SU-DHL-6 (cell line): Measurements from ENCODE around the gene FBXO42.

ENCODE experiments used
- H2AFZ ChIP-seq: fragments of 200-600 bp; sonication (generic); 2 replicates; pipeline ENCODE4 v1.6.1; 2014; ENCODE audit warnings: low read depth, mild to moderate bottlenecking, moderate library complexity, mixed read lengths, antibody characterized with exemption, low read length; ENCODE audit not compliant: severe bottlenecking
- H3F3A ChIP-seq: fragments of 200-600 bp; shearing (Covaris generic); 2 replicates; pipeline ENCODE4 v1.6.0; 2016; ENCODE audit warnings: antibody characterized with exemption, mild to moderate bottlenecking; ENCODE audit not compliant: insufficient read depth
- H3K27ac ChIP-seq: fragments of 200-600 bp; sonication (generic); 2 replicates; pipeline ENCODE4 v1.5.1; 2016; ENCODE audit warnings: low read depth, mild to moderate bottlenecking, low read length, moderate library complexity, mixed read lengths
- H3K27me3 ChIP-seq: fragments of 200-600 bp; sonication (generic), shearing (Covaris generic); 2 replicates; pipeline ENCODE4 v1.6.0; 2014; ENCODE audit warnings: mild to moderate bottlenecking, low read length
- H3K36me3 ChIP-seq: fragments of 200-600 bp; sonication (generic); 2 replicates; pipeline ENCODE4 v1.6.1; 2014; ENCODE audit warnings: mild to moderate bottlenecking, low read length, mixed read lengths
- H3K4me2 ChIP-seq: fragments of 300-600, 200-600 bp; shearing (Covaris generic), sonication (generic); 2 replicates; pipeline ENCODE4 v1.6.0; 2014; ENCODE audit warnings: low read length, low read depth, mild to moderate bottlenecking; ENCODE audit not compliant: poor library complexity, severe bottlenecking
- H3K4me3 ChIP-seq: fragments of 200-600 bp; sonication (generic); 2 replicates; pipeline ENCODE4 v1.5.1; 2014; ENCODE audit warnings: antibody characterized with exemption, low read length, mild to moderate bottlenecking, mixed read lengths; ENCODE audit not compliant: insufficient read depth, poor library complexity, severe bottlenecking
- H3K79me2 ChIP-seq: fragments of 200-600 bp; sonication (generic); 2 replicates; pipeline ENCODE4 v1.6.1; 2014; ENCODE audit warnings: mild to moderate bottlenecking, low read length, moderate library complexity; ENCODE audit not compliant: insufficient read depth
- H3K9ac ChIP-seq: fragments of 200-600 bp; sonication (generic); 2 replicates; pipeline ENCODE4 v1.7.0; 2014; ENCODE audit warnings: mild to moderate bottlenecking, low read length
- H3K9me2 ChIP-seq: fragments of 200-600 bp; sonication (generic); replicated peaks from 2 replicates; pipeline ENCODE4 v1.6.1; 2014; ENCODE audit warnings: low read length; ENCODE audit not compliant: insufficient read depth
- H3K9me3 ChIP-seq: fragments of 200-600 bp; sonication (generic); 2 replicates; pipeline ENCODE4 v1.6.1; 2014; ENCODE audit warnings: low read length, mixed read lengths; ENCODE audit not compliant: insufficient read depth
- H4K20me1 ChIP-seq: fragments of 200-600 bp; sonication (generic); 2 replicates; pipeline ENCODE4 v1.6.1; 2014; ENCODE audit warnings: low read depth, mild to moderate bottlenecking, antibody characterized with exemption, low read length, moderate library complexity, mixed read lengths
- CTCF ChIP-seq: fragments of 200-600 bp; sonication (generic); IDR thresholded peaks from one replicate; pipeline ENCODE4 v1.5.1; 2017; ENCODE audit warnings: antibody characterized with exemption, mild to moderate bottlenecking, low read length, moderate library complexity; ENCODE audit not compliant: insufficient read depth, poor library complexity, severe bottlenecking
- EZH2phosphoT487 ChIP-seq: fragments of 200-600 bp; sonication (generic), shearing (Covaris generic); conservative IDR thresholded peaks from 2 replicates; pipeline ENCODE4 v1.6.1; 2018; ENCODE audit warnings: mild to moderate bottlenecking, antibody characterized with exemption, low read length, moderate library complexity, mixed read lengths

FBXO42 gene

DNA sequence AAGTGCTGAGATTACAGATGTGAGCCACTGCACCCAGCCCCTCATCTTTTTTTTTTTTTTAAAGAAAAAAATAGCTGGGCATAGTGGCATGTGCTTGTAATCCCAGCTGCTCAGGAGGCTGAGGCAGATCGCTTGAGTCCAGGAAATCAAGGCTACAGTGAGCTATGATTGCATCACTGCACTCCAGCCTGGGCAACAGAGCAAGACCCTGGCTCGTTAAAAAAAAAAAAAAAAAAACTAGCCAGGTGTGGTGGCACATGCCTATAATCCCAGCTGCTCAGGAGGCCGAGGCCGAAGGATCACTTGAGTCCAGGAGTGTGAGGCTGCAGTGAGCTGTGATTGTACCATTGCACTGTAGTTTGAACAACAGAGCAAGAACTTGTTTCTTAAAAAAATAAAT, 28.6 kb upstream of the FBXO42 start:
- H3K27ac ChIP-seq, result no peak overlapping the region
- H2AFZ ChIP-seq, result no peak overlapping the region
- H3K9me3 ChIP-seq, result no peaks in the 10 kb centered on the region
- no peak overlapping the region for H3K4me3 ChIP-seq
- H3K79me2 ChIP-seq, result peaks cover 98% of the 10 kb centered on the region
- no peak overlapping the region for H3K9ac ChIP-seq
- peaks cover 21% of the 10 kb centered on the region for H4K20me1 ChIP-seq
- no peaks in the 10 kb centered on the region for H3K36me3 ChIP-seq
- H3K4me2 ChIP-seq, result no peak overlapping the region
- no peaks in the 10 kb centered on the region for H3F3A ChIP-seq
- no peak for TF ChIP-seq CTCF
- TF ChIP-seq EZH2phosphoT487, result no peak
- H3K27me3 ChIP-seq, result no peaks in the 10 kb centered on the region
- H3K9me2 ChIP-seq, result no peaks in the 10 kb centered on the region

DNA sequence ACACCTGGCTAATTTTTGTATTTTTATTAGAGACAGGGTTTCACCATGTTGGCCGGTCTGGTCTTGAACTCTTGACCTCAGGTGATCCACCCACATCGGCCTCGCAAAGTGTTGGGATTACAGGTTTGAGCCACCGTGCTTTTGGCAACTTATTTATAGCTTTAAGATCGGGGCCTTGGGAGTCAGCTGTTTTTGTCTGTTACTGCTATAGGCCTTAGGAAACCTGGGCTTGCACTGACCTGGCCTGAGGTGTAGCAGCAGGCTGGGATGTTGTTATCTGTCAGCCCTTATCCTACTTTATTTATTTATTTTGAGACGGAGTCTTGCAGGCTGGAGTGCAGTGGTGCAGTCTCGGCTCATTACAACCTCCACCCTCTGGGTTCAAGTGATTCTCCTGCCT, 26.2 kb upstream of the FBXO42 start:
- Histone ChIP-seq H3K27ac (no peak overlapping the region), H4K20me1 (peaks cover 19% of the 10 kb centered on the region), H3K27me3 (no peaks in the 10 kb centered on the region), H3K4me3 (no peak overlapping the region), H3K9ac (no peak overlapping the region), H3K79me2 (peaks cover 99% of the 10 kb centered on the region), H3K4me2 (no peak overlapping the region), H3K36me3 (no peaks in the 10 kb centered on the region), H3F3A (peaks cover 3% of the 10 kb centered on the region; the same call in 1 of the 2 replicates), H3K9me2 (no peaks in the 10 kb centered on the region), H2AFZ (no peak overlapping the region), H3K9me3 (no peaks in the 10 kb centered on the region)
- no peak for TF ChIP-seq CTCF
- no peak for TF ChIP-seq EZH2phosphoT487

DNA sequence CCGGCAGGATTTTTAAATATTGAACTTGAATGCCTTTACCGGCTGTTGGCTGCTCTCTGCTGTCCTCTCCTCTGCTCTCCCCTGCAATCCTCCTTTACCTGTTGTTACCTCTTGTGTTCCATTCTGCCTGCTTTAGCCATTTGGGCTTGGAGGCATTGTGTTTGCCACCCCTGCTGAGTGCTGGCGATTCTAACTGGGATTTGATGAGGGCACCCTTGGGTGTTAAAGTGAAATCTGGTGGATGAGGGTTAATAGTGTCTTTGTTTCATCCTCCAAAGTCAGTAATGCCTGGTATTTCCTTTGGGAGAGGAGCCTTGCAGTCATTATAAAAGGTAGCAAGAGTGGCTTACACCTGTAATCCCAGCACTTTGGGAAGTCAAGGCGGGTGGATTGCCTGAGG, 24.7 kb upstream of the FBXO42 start:
- Histone ChIP-seq H3K9me2 (no peaks in the 10 kb centered on the region), H3K4me3 (no peak overlapping the region), H3K79me2 (peaks cover 100% of the 10 kb centered on the region), H4K20me1 (peaks cover 24% of the 10 kb centered on the region), H3K9ac (no peak overlapping the region), H3K36me3 (no peaks in the 10 kb centered on the region), H3K9me3 (no peaks in the 10 kb centered on the region), H3K27ac (no peak overlapping the region), H3F3A (peaks cover 3% of the 10 kb centered on the region; the same call in 1 of the 2 replicates), H3K4me2 (no peak overlapping the region), H3K27me3 (no peaks in the 10 kb centered on the region), H2AFZ (no peak overlapping the region)
- no peak for TF ChIP-seq EZH2phosphoT487
- TF ChIP-seq CTCF, result no peak
